SH-SY5Y (cell line): ENCODE data around the gene AMBN.

Experiments used
- GATA2 ChIP-seq: IDR thresholded peaks from 2 replicates; pipeline ENCODE4 v1.6.1; 2011; ENCODE audit warnings: mild to moderate bottlenecking, low read depth, low read length
- GATA3 ChIP-seq: IDR thresholded peaks from 2 replicates; pipeline ENCODE4 v1.6.1; 2011; ENCODE audit warnings: low read depth, mild to moderate bottlenecking, low read length, moderate library complexity

DNA sequence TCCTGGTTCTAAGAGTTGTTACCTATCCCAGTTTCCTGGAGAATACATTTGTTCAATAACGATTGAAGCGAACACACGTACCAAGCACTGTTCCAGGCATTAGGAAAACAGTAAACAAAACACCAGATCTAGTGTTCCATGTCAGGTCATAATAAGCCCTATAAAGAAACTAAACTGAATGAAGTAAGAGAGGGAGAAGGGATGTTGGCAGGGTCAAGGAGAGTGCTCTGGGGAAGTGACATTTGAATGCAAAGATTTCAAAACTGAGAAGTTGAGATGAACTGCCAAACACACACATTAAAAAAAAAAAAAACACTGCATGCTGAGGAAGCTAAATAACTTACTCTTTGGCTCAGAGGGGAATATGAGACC lies 22.1 kb downstream of the AMBN start:
- TF ChIP-seq GATA3 (no peak), GATA2 (no peak)
